Limb (tissue), 2 donors: ENCODE results near the gene DET1.
"Not testable (repeated sequence)": the region's sequence is repeated elsewhere in the genome, so short reads cannot be mapped to it uniquely, and the experiment has no call there.

Experiments used
- DNase-seq, 2 donors: peaks; one replicate each; pipeline ENCODE4 v3.0.0-alpha.2; 2016; ENCODE audit errors: extremely low spot score in 2 of 2

Gene DET1

GRCh38 chr15:88546248-88547129, at the start of gene DET1:
Gene DET1 (minus strand): TSS chr15:88546681. CDS start chr15:88531705, 14,976 bp downstream.
- DNase-seq: peak; percentile 96 to 97

GRCh38 chr15:88591384-88591783, 44.9 kb upstream of the DET1 start:
- no peak for DNase-seq

DNA sequence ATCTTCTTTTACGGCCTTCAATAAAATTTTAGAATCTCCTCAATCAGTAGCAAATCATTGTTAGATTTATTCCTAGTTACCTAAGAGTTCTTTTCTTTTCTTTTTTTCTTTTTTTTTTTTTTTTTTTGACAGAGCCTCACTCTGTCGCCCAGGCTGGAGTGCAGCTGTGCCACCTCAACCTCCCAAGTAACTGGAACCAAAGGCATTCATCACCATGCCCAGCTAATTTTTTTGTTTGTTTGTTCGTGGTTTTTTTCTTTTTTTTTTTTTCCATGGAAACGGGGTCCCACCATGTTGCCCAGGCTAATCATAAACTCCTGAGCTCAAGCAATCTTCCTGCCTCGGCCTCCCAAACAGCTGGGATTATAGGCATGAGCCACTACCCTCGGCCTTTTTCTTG, 44.3 kb upstream of the DET1 start:
- DNase-seq: no peak

- no peak for DNase-seq
Measured at GRCh38 chr15:88586401-88587162, 40.1 kb upstream of the DET1 start.

DNA sequence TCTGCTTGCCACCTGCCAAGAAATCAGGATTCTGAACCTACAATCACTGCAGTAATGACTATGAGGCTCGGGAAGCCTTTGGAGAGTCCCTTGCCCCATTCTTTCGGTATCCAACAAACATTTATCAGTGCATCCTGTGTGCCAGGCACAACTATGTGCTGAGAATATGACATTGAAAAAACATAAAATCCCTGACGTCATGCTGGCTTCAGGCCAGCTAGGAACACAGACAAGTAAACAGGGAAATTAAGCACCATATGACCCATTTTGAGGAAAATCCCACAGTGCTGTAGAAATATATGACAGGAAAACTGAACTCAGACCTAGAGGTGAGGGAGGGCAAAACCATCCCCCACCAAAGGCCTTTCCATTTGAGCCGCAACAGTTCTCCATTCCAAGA, 34.1 kb upstream of the DET1 start:
- DNase-seq: no peak

- DNase-seq: no peak
Measured at GRCh38 chr15:88579322-88579721, 32.8 kb upstream of the DET1 start.

DNA sequence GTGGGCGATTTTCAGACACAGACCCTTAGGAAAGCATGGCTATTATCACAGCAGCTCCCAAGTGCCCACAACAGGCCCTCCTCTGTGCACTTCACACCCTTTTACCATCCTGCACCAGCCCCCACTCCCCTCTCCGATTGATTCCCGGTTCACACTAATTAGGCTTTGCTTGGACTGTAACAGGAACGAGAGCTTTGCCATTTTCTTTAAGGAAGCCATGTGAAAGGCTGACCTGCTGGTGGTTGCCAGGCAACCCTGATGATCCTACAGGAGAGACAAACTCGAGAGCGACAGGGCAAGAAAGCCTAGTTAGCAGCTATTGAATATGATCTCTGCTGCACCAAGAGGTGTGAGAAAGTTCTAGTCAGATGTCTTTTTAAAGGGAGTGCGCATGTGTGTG, 28.2 kb upstream of the DET1 start:
- DNase-seq: no peak

DNA sequence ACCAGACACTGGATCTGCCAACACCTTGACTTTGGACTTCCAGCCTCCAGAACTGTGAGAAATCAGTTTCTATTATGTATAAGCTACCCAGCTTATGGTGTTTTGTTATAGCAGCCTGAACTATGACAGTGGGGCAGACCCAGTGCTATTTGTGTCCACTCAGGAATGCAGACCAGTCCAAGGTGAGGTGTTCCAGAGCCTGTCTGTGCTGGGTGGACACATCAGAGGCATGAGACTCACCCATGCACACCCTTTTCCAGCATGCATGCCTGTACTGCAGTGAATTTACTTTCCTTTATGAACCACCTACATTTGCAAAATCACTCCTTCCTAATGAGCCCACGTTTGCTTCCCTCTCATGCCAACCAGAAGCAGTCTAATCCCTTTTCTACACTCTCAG, 27.6 kb upstream of the DET1 start:
- no peak for DNase-seq

- DNase-seq: no peak
Measured at GRCh38 chr15:88571852-88572259, 25.4 kb upstream of the DET1 start.

GRCh38 chr15:88571153-88571851, 24.8 kb upstream of the DET1 start:
- no peak for DNase-seq

- no peak for DNase-seq
Measured at GRCh38 chr15:88568589-88568988, 22.1 kb upstream of the DET1 start.

- DNase-seq: no peak
Measured at GRCh38 chr15:88564741-88565140, 18.3 kb upstream of the DET1 start.

DNA sequence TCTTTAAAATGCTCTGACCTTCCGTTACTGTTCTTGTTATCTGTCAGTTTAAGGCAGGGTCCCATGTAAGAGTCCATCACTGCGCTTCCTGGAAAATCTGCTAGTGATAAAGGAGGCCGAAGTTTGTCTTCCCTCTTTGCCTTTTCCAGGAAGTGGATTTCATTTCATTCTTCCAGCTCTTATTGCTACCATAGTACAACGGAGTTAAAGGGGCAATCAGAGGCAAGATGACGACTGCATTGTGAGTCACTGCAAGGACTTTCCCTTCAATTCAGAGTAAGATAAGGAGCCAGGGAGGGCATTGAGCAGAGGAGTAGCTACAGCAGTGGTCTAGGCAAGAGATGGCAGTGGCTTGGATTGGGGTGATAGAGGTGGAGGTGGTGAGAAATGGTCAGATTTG, 17.2 kb upstream of the DET1 start:
- DNase-seq: no peak

DNA sequence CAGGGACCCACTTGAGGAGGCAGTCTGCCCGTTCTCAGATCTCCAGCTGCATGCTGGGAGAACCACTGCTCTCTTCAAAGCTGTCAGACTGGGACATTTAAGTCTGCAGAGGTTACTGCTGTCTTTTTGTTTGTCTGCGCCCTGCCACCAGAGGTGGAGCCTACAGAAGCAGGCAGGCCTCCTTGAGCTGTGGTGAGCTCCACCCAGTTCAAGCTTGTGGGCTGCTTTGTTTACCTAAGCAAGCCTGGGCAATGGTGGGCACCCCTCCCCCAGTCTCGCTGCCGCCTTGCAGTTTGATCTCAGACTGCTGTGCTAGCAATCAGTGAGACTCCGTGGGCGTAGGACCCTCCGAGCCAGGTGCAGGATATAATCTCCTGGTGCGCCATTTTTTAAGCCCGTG, 13.1 kb upstream of the DET1 start:
- not testable (repeated sequence) for DNase-seq

DNA sequence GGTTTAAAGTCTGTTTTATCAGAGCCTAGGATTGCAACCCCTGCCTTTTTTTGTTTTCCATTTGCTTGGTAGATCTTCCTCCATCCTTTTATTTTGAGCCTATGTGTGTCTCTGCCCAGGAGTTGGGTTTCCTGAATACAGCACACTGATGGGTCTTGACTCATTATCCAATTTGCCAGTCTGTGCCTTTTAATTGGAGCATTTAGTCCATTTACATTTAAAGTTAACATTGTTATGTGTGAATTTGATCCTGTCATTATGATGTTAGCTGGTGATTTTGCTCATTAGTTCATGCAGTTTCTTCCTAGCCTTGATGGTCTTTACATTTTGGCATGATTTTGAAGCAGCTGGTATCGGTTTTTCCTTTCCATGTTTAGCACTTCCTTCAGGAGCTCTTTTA, 11.5 kb upstream of the DET1 start:
- not testable (repeated sequence) for DNase-seq

- DNase-seq: not testable (repeated sequence)
Measured at GRCh38 chr15:88548009-88548408, 1.5 kb upstream of the DET1 start.

- DNase-seq: not testable (repeated sequence)
Measured at GRCh38 chr15:88545578-88546247, 768 bp downstream of the DET1 start.

- DNase-seq: no peak
Measured at GRCh38 chr15:88543065-88543776, 3.3 kb downstream of the DET1 start.

GRCh38 chr15:88542342-88542733, 4.1 kb downstream of the DET1 start:
- DNase-seq: no peak

DNA sequence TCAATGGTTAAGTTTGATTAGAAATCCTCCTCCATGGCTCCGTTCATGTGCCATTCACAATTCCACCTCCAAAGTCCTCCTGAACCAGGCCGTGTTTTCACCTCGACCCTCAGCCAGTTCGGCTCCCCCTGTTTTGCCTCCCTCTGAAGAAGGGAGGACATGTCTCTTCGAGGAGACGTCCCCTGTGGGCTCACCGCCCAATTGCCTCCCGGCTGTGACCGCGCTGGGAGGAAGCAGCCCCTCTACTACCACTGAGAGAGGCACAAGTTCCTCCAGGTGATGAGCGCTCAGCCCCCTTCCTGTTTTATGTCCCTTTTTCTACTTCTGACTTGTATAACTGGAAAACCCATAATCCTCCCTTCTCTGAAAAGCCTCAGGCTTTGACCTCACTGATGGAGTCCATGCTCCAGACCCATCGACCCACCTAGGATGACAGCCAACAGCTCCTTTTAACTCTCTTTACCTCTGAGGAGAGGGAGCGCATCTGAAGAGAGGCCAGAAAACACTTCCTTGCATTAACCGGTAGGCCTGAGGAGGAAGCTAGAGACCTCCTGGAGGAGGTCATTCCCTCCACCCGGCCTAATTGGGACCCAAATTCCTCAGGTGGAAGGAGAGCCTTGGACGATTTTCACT, 4.7 kb downstream of the DET1 start:
- no peak for DNase-seq
